Posterior vena cava (tissue), 2 donors: ENCODE results near the gene LRP1. TPM values are rescaled to one million over a fixed set of nuclear protein-coding genes. Genes with fewer than 3 reads are reported as not detected.

Experiments used
- DNase-seq: peaks from one replicate; pipeline ENCODE4 v3.0.0-alpha.2; 2020; ENCODE audit warnings: low spot score
- intact Hi-C, 2 donors: fragments of 100-400 bp; cut with DNase I; formaldehyde crosslinking; loops; one replicate each; pipeline versions ENCODE4 v1.14.1 to v1.14.2; 2022 to 2023
- total RNA-seq, 2 donors: library from RNA; stranded (reverse); fragmentation: NEBNext Ultra II Directional; extraction: Animal tissue kit (Norgen Biotek cat#: 25700); gene quantifications; one replicate each; pipeline ENCODE4 v1.2.1, GENCODE V29; 2021
- donor health status: DM: yes; HTN: yes; CAD: no.
- donor health status: DM: yes; HTN: yes; CAD: no.

LRP1 gene
- total RNA-seq, 2 donors from 2014 or later = 465 to 757 TPM

DNA sequence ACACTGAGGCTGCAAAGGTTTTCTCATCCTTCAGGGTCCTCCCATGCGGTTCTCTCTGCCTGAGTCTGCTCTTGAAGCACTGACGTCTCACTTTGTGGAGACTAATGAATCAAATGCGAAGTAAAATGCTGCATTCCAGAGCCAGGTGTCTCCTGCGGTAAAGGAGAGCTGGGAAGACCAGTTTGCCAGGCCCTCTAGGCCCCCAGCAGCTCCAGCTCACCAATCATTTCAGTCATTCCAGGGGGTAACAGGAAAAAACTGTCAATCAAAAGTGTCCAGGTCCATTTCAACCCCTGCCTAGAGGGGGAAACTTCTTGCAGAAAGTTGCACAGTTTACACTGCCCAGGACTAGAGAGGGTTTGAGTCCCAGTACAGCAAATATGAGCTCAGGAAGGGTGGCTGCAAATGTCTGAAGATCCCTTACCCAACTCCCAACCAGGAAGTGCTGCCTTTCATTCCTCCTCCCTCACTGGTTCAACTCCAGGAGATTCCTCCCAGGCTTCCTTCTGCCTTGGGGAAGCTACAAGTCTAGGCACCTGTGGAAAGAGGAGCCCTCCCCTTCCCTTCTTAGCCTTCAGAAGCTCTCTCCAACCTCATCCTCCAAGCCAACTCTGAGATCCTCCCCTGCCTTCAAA lies 85.6 kb downstream of the LRP1 start:
- intact Hi-C loops = loop anchor here in 1 of 2 donors (2.0 kb wide), 1 partner anchor 25 kb away; no protein-coding TSS in a partner anchor
- DNase-seq = no peak

DNA sequence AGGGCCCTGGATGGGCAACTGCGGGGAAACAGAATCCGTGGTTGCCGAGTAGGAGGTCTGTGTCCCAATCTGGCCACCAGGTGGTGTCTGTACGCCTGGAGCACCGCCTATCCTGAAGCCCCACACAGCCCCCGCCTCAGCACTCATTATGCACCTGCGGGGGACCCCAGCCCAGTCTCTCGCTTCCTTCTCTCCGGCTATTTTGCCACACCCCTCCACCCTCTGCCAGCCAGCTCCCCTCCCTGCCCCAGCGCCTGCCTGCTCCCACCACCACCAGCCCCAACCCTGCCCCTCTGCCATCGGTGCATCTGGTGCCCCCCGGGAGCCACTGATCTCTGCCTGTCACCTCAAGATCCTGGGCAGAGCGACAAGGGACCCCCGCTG lies 86.1 kb downstream of the LRP1 start:
- intact Hi-C loops = no loop called here
- DNase-seq = no peak

DNA sequence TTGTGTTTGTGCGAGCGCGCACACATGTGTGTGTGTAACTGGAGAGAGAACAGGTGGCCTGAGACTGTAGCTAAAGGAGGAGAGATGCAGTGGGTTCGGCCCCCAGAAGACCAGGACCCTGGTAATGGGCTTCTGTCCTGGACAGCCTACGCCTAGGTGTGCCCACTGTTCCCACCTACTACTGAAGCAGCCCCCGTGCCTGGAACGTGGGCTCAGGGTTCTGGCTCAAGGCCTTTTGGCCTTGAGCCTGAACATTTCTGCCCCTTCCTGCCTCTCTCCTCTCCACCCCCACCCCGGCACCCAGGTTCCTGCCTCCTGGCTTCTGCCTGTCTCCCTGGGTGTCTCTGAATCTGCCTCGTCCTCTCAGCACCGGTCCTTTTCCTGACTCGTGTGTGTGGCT lies 86.8 kb downstream of the LRP1 start:
- DNase-seq = no peak
- intact Hi-C loops = no loop called here

DNA sequence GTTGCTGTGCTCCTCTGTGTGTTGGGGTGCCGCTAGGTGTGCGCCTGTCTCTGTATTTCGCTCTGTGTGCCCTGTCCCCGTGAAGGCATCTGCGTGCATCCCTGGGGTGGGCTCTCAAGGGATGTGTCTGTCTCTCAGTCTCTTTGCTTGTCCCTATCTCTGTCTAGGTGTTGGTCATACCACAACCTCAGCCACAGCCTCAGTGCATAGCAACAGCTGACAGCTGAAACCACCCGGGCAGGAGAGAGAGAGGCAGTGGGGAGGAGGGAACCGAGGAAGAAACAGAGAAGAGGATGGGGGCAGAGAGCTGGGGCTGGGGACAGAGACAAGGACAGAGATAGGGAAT lies 87.4 kb downstream of the LRP1 start:
- intact Hi-C loops = no loop called here
- DNase-seq = no peak

DNA sequence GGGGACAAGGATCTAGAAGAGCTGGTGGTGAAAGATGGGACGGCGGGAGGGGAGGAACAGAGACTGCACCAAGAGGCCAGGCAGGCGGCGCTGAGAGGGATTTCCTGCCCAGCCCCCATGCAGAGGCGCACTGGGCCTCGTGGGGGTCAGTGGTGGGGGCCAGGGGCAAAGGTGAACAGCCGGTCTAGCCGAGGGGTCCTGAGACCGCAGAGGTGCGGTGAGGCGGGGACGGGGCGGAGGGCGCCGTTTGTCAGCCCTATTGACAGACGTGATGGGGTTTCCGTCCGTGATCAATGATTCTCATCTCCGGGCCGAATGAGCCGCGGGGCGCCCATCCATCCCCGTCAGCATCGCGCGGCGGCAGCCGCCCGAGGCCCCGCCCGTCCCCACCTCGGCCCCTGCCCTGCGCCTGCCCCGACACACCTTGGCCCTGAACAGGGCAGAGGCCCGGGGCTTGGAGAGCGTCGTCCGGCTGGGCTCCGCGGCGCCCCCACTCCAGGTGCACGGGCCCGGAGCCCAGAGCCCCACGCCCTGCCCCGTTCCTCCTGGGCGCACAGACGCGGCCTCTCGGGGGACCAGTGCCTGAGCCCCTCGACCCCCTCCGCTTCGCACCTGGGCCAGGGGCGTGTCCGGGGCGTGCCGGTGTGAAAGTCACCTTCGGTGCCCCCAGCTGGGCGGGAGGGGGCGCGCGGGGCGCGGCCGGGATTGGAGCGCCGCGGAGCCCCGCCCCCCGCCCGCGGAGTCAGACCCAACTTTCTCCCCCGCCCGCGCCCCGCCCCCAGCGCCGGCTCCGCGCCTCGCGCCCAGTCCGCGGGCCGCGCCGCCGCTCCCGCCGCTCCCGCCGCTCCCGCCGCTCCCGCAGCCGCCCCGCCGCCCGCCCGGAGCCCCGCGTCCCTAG lies 88.0 kb downstream of the LRP1 start, which contains the start of gene NXPH4:
TSS of gene NXPH4 (plus strand) at position 781 of the 898 bp plus-strand sequence. CDS start 176 bp downstream, outside the sequence.
- intact Hi-C loops = no loop called here

GRCh38 chr12:57216921-57217879 lies 88.9 kb downstream of the LRP1 start:
- no peak for DNase-seq
- intact Hi-C loops = no loop called here

More for the DNA sequence above, 88.0 kb downstream of the LRP1 start, which contains the start of gene NXPH4:
- no peak for DNase-seq

GRCh38 chr12:57218030-57218853 lies 90.0 kb downstream of the LRP1 start:
- DNase-seq = no peak
- intact Hi-C loops = no loop called here

GRCh38 chr12:57219205-57219992 lies 91.1 kb downstream of the LRP1 start:
- DNase-seq = no peak
- intact Hi-C loops = no loop called here

DNA sequence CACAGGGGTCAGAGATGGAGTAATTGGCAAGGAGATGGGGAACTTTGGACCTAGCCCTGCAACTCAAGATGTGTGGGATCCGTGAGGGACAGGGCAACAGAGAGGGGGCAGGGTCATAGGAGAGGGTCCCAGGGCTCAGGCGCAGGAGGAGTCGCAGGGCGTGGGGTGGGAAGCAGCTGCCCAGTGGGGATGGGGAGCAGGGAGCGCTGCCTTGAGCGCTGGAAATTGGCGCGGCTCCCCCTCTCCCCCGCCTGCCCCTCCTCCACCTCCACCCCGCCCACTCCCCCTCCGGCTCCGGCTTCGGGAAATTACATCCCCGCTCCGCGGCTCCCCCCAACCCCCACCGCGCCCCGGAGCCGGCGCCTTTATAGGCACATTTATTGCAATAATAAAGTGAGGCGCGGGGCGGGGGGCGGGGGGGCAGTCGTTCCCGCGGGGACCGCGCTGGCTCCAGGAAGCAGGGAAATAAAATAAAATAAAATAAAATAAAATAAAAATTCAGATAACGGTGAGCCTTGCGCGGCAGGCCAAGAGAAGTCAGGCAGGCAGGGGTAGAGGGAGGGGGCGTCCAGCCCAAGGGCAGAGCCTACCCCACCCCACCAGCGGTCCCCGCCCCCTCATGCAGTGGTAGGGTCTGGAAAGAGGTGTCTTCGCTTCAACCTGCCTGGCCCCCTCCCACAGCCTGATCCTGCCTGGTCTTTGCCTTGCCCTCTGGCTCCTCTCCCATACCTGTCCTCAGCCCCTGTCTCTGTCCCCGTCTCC lies 91.9 kb downstream of the LRP1 start:
- intact Hi-C loops = no loop called here
- DNase-seq = no peak

DNA sequence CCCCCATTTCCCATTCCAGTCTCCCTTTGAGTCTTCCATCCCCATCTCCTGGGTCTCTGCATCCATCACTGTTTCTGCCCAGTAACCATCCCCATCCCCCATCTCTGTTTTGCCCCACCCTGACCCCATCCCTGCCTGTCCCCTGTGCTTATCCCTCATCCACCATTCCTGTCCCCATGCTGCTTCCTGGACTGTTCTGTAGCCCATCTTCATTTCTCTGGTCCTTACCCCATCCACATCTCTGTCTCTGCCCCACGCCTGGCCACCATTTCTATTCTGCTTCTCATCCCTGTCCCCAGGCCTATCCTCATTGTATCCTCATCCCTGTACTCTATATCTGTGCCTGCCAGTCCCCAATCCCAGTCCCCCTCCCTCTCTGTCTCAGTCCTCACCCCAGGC lies 92.5 kb downstream of the LRP1 start:
- DNase-seq = no peak
- intact Hi-C loops = no loop called here

DNA sequence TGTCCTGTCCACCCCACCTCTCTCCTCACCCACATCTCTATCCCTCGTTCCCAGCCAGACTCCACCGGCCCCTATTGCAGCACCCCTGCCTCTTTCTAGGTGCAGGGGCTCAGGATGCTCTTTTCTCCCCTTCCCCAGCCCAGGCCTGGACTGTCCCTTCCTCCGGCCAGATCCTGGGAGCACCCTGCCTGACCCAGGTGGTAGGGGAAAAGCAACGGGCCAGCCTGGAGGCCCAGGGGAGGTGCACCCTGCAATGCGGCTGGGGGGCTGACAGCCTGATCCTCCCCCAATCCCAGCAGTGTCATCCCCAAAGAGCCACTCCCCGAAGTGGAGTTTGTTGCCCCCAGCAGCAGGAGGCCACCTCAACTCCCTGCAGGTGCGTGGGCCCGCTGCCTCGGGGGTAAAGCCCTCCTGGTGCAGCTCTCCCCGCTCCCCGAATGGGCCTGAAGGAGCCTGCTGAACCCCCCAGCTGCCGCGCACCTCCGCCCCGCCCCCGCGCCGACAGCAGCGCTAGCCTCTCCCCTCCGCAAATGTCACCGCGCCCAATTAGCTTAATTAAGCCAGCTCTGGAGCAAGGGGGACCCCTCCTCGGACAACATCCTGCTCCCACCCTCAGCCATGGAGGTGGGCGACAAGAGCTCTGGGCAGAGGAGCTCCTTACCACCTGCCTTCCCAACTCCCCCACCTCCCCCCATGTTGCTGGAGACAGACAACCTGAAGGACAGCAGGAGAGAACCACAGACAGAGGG lies 93.1 kb downstream of the LRP1 start:
- intact Hi-C loops = no loop called here
- DNase-seq = no peak

GRCh38 chr12:57222286-57223190 lies 94.3 kb downstream of the LRP1 start:
- intact Hi-C loops = no loop called here
- DNase-seq = no peak

DNA sequence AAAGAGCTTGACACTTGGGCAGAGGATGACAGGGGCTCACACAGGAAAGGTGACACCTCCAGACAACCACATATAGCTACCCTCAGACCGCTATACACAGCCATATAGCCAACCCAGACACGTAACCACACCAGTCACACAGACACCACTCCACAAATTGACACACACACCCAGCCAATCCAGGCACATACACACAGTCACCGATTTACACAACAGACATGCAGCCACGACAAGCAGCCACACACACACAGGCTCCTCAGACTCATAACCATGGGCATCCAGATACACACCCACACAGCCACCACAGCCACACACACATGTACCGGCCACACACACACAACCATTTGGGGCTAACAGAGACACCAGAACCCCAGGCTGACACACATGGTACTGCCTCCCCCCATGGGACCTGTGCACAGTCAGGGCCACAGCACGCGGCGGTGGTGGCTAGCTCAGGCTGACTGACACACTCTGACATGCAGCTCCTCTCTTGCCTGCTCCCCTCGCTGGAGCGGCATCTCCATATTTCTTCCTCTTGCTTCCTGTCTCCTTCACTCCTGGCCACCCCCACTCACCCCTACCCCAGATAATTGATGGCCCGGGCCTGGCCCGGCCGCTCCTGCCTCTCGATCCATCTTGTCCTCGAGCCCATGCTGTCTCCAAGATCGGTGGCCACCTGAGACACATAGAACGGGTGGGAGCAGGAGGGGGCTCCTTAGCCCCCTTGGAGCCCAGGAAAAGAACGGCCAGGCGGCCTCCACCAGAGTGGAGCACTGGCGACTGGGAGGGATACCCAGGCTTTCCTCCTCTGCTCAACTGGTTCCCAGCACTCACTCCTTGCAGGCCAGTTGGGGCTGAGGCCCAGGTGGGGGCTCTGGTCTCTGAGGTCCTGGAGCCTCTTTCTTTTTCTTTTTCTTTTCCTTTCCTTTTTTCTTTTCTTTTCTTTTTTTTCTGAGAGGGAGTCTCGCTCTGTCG lies 95.2 kb downstream of the LRP1 start:
- intact Hi-C loops = no loop called here
- no peak for DNase-seq

GRCh38 chr12:57224278-57224972 lies 96.1 kb downstream of the LRP1 start:
- DNase-seq = no peak
- intact Hi-C loops = no loop called here
